Left renal pelvis (tissue), 4 donors: ENCODE data around the gene GRK3. TPM values are rescaled to one million over a fixed set of nuclear protein-coding genes. Genes with fewer than 3 reads are reported as not detected.
"Not testable (repeated sequence)": the region's sequence is repeated elsewhere in the genome, so short reads cannot be mapped to it uniquely, and the experiment has no call there.

Source experiments
- DNase-seq, 4 donors: peaks; one replicate each; pipeline ENCODE4 v3.0.0-alpha.2; 2013; ENCODE audit warnings: low read depth in 4 of 4, low spot score in 3 of 4
- polyA plus RNA-seq, 4 donors: library from polyadenylated mRNA; unstranded; fragments of 120-200 nt; gene quantifications; one replicate each; pipeline ENCODE4 v1.2.1, GENCODE V29; 2013; ENCODE audit not compliant: insufficient read length in 4 of 4

Gene GRK3
- polyA plus RNA-seq, 4 donors = 6.0 to 11.3 (median 10.4) TPM

DNA sequence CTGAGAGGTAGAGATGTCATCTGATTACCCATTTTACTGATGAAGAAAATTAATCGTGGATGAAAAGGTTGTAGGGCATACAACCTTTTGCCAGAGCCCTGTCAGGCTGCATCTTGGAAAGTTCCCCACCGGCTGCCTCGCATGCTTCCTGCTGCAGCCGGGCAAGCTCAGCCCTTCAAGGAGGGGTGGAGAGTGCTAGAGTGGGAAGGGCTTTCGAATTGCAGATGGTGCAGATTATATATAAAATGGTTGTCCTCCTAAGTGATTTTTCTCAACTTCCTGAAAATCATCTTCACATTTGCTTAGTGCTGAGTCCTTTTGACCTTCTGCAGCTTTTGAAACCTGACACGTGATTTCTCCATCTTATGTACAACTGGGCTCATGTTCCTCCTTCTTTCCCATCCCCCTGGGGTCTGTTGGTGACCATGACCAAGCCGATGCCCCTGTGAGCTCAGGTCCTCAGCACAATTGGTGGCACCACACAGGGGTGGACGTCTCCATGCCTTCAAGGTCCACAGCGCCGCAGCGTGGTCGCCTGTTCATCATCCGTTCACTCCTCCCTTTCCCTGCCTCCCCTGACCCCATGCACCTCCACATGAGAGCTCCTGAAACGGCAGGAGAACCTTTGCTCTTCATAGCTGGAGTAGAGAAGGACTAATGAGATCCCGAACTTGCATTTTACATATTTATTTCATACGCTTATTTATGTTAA lies 129.9 kb downstream of the GRK3 start:
- no peak for DNase-seq

DNA sequence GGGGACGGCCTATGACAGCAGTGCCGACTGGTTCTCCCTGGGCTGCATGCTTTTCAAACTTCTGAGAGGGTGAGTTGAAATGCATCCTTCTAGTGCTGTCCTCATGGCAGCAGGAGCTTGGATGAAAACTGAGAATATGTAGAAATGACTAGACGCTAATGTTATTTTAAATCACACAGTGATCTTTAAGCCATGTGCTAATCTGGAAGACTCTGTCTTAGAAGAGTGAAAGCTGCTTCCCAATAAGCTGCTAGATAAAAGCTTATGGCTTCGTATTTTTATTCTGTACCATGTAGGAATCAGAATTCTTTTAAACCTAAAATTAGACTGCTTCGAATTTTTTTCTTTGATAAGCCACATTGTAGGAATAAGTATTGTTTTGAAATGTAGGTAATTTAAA lies 130.7 kb downstream of the GRK3 start:
- DNase-seq = no peak

DNA sequence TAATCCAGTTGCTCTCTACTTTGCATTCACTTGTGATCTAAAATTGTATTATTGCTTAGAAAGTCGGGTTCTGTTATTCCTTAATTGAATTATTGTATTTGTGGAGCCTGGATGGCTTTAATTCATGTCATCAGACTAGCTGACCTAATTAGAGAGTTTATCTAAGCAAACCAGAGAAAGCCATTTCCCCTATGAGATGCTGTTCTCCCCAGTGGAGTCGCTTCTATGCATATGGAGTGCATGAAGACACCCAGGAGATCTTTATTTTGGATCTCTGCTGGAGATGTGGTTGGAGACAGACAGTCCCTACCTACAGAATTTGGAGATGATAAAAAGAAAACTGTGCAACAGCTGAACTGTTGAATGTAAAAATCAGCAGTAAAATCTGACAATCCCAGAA lies 132.3 kb downstream of the GRK3 start:
- no peak for DNase-seq

DNA sequence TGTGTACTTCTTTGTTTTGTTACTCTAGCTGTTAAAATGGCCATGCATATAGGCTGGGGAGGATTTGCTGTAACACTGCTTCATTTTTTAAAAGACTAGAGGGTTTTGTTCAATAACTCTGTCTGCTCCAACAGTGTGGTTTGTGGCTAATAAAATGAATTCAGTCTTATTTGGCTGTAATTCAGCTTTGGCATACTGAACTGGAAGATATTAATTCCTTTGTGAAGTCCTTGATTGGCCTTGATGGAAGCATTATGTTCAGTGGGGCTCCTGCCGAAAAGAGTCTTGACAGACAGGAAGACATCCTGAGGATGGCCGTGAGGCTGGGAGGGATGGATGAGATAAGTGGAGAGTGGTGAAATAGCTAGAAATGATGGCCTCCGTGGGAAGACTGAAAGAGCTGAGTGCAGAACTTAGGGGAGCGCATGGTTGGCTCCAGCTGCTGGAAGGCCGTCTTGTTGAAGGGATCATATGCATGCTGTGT lies 132.7 kb downstream of the GRK3 start:
- DNase-seq = no peak

DNA sequence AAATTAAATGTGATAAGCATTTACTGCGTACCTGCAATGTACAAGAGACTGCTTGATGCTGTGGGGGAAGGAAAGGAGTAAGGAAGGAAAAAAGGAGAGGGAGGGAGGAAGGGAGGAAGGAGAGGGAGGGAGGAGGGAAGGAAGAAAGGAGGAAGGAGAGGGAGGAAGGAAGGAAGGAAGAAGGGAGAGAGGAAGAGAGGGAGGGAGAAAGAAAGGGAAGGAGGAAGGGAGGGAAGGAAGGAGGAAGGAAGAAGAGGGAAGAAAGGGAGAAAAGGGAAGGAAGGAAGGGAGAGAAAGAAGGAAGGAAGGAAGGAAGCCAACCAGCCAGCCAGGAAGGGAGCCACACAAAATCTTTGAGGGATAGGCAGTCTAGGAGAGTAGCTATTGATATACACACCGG lies 133.5 kb downstream of the GRK3 start:
- DNase-seq = no peak

DNA sequence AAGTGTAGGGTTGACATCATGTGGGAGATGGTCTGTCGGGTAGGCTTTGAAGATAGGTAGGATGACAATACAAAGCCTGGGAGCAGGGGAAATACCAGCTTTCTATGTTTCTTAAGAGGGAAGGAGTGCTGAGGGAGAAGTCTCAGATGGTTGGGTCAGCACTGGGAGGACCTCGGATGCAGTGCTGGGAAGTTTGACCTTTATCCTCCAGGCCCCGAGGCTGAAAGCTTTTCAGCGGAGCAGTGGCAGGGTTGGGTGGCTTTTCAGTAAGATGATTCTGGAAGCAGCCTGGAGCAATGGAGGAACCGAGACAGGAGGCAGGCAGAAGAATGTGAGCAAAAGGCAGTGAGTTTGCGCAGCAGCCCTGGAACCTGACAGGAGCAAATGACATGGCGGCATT lies 134.0 kb downstream of the GRK3 start:
- DNase-seq = no peak

DNA sequence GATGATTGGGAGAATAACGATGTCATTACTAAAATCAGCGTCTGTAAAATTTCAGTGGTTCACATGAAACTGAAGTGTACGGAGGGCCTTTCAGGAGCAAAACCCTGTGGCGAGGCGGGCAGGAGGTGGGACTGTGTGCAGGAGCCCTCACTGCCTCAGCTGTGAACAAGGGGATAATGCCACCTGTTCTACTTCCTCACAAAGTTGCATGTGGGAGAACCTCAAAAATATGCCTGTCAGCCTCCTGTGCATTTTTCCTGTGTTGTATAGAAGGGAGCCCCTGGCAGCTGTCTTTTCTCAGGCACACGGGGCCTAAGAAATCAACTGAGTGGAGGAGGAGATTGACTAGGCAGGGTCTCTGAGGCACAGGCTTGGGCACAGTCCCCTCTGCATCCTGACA lies 134.5 kb downstream of the GRK3 start:
- no peak for DNase-seq

DNA sequence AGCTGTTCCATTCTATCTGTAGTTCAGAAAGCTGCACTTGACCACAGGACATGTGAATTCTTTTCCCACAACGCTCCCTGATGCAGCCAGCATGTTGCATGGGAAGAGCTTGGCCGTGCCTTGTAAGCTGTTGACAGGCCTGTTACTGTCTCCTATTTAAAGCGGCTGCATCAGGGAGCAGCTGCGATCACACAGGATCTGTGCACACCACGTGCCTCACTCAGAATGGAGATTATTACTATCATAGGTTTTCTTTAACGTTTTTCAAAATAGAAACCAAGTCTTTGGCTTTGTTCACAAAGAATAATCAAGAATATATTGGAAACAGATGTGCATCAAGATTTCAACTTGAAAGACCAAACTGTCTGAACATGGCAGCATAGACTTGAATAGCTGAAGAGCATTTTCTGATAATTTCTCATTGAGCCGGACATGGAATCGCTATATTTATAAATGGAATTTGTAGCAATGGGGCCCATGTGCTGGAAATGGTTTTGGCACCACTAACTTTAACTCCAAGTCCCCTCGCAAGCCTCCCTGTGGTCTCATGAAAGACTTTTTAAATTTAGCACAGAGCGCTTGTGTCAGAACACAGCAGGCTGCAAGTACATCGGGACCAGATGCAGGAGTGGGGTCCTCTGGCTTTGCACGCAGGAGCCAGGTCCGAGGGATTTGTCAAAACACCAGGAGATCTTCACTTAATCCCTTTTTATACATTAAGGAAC lies 136.7 kb downstream of the GRK3 start:
- no peak for DNase-seq

DNA sequence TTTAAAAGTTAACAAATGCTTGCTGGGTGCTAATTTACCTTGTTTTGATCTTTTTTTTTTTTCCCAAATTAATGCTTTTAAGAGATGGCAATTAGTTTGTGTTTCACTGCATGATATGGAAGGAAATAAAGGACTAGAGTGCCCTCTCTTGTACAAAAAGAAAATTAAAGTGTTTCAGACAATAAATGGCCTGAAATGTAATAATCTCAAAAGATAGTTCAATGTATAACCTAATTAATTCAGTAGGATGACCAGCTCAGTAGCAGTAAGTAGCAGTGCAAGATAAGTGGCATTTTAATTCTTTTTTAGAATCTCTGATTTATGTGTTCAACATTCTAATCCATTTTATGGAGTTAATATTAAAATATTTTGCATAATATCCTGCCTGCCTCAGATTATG lies 137.6 kb downstream of the GRK3 start:
- no peak for DNase-seq

DNA sequence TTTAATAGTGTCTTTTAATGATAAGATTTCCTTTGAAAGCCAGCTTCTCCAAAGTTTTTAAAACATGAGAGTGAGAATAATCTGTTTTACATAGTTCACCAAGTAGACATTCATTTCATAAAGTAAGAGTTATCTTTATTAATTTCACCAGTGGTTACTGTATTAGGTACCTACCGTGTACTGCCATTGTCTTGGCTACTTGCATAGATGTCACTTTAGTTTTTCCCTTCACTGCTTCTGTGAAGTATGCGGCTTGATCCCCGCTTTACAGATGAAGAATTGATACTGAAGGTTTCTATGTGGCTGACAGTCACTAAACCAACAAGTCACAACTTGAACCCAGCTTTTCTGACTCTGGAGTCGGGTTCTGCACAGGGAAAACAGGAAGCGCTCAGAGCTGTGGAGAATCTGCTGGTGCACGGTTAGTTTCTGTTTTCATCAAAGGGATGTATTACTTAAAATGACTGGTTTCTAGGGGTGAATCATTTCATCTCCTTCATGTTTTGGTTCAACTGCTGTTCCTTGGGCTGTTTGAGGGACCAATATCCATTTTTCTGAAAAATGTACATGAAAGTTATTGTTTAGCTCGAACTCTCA lies 138.2 kb downstream of the GRK3 start:
- no peak for DNase-seq

DNA sequence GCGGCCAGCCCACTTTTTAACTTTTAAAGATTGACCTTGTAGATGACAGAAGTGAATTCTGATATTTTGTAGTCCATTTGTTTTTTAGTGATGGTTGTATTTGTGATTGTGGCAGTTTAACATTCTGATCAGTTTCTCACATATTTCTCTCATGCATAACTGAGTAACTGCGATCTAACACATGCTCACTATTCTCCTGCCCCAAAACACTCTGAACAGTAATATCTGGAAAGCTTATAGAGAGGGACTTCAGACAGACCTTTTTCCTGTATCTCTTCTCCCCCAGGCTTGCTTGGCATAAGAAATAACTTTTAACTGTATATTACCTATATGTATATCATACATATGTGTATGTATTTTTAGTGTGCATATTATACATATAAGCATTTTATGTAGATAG lies 140.2 kb downstream of the GRK3 start:
- no peak for DNase-seq

DNA sequence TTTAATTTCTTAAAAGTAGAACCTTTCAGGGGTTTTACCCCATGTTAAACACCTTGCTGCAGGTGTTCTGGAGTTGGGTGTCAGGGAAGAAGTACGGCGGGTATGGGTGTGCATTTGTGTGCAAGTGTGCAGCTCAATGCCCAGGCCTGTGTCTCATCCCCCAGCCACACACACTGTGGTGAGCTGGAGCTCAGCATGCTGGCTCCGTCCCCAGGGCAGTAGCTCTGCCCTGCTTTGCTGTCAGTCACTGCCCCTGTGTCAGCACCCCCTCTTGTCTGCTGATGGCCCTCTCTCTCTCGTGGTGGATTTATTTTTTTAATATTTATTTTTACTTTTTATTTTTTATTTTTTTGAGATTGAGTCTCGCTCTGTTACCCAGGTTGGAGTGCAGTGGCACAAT lies 141.7 kb downstream of the GRK3 start:
- DNase-seq = no peak

DNA sequence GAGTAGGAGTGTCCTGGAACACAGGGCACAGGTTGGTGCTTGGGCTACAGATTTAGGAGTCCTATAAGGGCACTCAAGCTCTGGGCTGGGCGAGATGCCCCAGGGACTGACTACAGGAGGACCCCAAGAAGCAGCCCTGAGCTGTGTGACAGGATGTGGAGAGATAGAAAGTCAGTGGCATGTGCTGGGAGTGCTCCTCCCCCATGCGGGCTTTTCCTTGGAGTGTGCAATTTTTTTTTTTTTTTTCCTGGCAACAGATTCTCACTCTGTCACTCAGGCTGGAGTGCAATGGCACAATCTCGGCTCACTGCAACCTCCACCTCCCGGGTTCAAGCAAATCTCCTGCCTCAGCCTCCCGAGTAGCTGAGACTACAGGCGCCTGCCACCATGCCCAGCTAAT lies 144.0 kb downstream of the GRK3 start:
- not testable (repeated sequence) for DNase-seq

DNA sequence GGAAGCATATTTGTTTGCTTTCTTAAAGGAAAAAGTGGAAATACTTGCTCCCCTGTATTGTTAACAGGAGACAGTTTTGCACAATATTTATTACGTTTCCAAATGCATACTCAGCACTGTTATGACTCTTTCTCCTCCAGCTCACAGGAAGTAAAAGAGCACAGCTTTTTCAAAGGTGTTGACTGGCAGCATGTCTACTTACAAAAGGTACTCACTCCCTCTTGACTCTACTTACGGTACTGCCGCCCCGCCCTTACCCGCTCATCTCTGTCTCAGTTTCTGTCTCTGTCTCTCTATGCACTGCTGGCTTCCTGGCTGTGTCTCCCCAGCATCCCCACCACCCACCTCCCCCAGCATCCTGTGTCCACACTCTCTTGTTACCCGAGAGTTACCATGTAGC lies 145.3 kb downstream of the GRK3 start:
- no peak for DNase-seq

DNA sequence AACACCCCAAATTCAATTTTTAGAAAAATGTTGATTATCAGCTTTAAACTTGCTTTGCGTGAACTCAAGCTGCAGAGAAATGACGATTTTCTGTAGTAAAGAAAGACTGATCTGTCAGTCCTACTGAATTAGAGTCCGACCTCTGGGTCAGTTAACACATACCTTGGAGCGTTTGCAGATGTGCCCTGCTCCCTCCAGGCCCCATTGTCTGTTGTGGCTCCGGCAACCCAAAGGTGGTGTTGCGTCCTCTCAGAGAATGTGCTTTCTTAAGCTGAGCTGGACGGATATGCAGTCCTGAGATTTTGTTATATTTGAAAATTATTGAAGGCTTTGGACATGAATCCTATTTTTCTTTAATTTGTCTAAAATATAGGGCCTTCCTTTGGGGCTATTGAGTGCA lies 146.0 kb downstream of the GRK3 start:
- no peak for DNase-seq

DNA sequence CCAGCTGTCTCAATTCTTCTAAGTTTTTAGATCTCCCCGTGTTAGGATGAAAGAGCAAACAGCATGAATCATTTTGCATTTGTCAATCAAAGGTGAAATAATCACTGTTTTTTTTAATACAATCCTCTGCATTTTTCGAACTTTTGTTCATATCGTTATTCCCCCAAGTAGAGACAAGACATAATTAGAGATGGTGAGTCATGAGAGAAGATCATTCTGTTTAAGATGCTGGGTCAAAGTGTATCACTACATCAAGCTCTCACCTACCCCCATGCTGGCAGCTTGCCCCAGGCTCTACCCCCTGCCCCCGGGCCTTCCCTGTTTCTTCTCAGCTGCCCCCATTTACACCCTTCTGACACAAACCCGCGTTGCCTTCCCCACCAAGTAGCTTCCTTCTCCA lies 147.0 kb downstream of the GRK3 start:
- DNase-seq = no peak

DNA sequence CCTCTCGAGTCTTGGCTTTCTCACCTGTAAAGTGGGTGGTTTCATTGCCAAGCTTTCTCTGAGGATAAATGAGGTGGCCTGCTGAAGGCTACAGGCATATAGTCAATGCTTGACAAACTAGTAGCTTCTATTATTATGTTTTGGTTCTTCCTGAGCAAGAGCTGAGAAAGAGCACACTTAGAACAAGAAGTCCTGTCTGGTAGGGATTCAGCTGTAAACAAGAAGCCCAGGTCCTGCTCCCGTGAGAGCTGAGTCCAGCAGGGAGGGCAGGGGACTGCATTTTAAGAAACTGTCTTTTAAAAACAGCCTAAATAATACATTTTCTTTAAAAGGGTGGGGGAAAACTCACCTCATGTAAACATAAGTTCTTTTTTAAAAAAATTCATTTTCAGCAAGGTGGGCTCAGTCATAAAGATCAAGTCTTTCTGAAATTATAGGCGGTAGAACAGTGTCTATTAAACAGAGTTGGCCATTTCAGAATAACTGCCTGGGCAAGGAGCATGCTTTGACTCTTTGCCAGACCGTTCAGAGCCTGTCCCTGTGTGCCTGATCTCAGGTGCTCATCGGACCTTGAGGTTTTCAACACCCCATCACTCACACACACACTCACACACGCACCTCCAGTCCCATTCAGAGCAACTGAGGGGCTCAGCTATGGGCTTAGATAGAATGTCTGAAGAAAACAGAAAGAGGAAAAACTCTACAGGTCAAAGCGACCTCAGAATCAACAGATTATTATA lies 148.4 kb downstream of the GRK3 start:
- DNase-seq = no peak

DNA sequence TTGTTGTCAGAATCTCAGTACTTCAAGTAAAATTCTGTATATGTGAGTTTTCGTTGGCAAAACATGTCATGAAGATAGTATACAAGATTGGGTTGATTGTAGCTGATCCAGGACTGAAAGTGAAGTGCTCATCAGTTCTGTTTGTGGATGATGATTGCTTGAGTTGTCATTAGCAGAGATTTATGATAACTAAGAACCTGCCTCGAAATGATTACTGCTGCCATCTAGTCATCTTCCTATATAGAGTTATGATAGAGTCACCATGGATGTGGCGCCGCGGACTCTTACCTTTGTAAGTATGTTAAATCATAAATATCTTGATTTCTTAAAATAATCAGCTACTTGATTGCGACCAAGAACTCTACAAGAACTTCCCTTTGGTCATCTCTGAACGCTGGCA lies 149.6 kb downstream of the GRK3 start:
- no peak for DNase-seq

DNA sequence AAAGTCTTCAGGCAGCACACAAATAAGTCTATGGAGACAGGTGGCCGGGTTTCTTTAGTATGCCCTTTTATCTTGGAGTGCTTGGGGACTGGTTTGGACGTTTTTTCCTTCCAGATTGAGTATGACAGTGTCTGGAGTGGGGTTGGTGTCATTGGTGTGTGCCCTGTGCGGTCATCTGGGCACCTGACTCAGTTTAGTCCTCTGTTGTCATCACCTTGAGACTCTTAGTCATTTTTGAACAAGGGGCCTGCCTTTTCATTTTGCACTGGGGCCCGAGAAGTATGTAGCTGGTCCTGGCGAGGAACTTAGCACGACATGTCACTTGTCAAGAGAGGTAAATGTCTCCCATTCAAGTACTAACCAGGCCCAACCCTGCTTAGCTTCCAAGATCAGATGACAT lies 150.3 kb downstream of the GRK3 start:
- DNase-seq = no peak

DNA sequence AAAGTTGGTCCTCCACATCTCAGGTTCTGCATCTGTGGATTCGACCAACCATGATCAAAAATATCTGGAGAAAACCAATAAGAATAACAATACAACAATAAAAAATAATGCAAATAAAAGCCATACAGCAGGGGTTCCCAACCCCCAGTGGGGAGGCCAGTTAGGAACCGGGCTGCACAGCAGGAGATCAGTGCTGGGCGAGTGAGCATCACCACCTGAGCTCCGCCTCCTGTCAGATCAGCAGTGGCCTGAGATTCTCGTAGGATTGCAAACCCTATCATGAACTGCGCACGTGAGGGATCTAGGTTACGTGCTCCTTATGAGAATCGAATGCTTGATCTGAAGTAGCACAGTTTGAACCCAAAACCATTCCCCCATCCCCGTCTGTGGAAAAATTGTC lies 152.2 kb downstream of the GRK3 start:
- DNase-seq = no peak

DNA sequence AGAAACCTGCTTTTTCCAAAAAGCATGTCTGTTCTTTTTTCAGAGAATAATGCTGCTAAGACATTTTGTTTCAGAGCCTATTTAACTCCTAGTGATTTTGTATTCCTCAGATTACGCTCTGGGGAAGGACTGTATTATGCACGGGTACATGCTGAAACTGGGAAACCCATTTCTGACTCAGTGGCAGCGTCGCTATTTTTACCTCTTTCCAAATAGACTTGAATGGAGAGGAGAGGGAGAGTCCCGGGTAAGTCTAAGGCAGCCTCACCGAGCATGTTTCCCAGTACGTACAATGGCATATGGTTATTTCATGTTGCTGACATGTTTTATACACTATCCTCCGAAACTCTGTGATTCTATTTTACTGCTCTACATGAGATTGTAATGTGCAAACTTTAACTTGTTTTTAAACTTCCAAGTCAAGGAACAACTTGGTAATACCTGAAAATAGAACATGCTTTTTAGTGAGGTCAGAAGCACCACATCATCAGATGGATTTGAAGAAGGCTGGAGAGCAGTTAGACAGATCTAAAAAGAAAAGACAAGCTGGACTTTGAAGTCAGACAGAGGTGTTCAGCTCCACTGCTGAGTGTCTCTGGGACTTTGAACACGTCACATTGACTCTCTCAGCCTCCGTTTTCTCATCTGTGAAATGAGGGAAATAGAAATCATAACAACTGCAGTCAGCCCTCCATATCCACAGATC lies 153.8 kb downstream of the GRK3 start:
- DNase-seq = no peak
